CD4-positive, CD25-positive, alpha-beta regulatory T cell (primary cell): ENCODE data around the gene PSAP. TPM values are rescaled to one million over a fixed set of nuclear protein-coding genes. Genes with fewer than 3 reads are reported as not detected.

Experiments used
- ATAC-seq, 2 donors: fragments of 150-1000 bp; cut with Tn5 transposase; one replicate each; pipeline ENCODE4 v1.10.0; 2021; ENCODE audit warnings: low read depth in 2 of 2, moderate number of reproducible peaks in 2 of 2, moderate library complexity in 1 of 2
- DNase-seq, 3 donors: peaks; one replicate each; pipeline versions ENCODE4 v3.0.0 to v3.0.0-alpha.2; 2012 to 2022; ENCODE audit warnings: mixed read lengths in 1 of 3
- H3K27ac ChIP-seq: one replicate; pipeline ENCODE4 v1.7.0; 2013; ENCODE audit warnings: mild to moderate bottlenecking, low read length; ENCODE audit not compliant: insufficient read depth, poor library complexity, severe bottlenecking
- H3K27me3 ChIP-seq: one replicate; pipeline ENCODE4 v1.7.0; 2013; ENCODE audit warnings: low read length; ENCODE audit not compliant: control insufficient read depth, insufficient read depth
- H3K36me3 ChIP-seq: one replicate; pipeline ENCODE4 v1.7.0; 2013; ENCODE audit warnings: mild to moderate bottlenecking, low read length, moderate library complexity; ENCODE audit not compliant: control insufficient read depth, insufficient read depth
- H3K4me1 ChIP-seq: 2 replicates; pipeline ENCODE4 v1.7.0; 2013; ENCODE audit warnings: mild to moderate bottlenecking, low read length; ENCODE audit not compliant: insufficient read depth, control insufficient read depth, poor library complexity, severe bottlenecking
- H3K4me3 ChIP-seq: one replicate; pipeline ENCODE4 v1.7.0; 2013; ENCODE audit warnings: low read depth, mild to moderate bottlenecking, low read length, moderate library complexity
- H3K9me3 ChIP-seq, 2 experiments: 1 replicate in 1 of 2; 2 replicates in 1 of 2; pipeline ENCODE4 v1.7.0; 2013; ENCODE audit warnings: low read length in 2 of 2, mild to moderate bottlenecking in 1 of 2, moderate library complexity in 1 of 2; ENCODE audit not compliant: control insufficient read depth in 2 of 2
- H3K27ac Mint-ChIP-seq, 3 donors: one replicate each; pipeline ENCODE4 v1.8.0; 2020 to 2022; ENCODE audit warnings: mild to moderate bottlenecking in 3 of 3, mixed read lengths in 3 of 3, moderate library complexity in 2 of 3
- H3K27me3 Mint-ChIP-seq: one replicate; pipeline ENCODE4 v1.8.0; 2022; ENCODE audit warnings: mild to moderate bottlenecking, mixed read lengths
- H3K36me3 Mint-ChIP-seq: one replicate; pipeline ENCODE4 v1.8.0; 2020; ENCODE audit warnings: mixed read lengths
- H3K4me1 Mint-ChIP-seq, 4 donors: one replicate each; pipeline ENCODE4 v1.8.0; 2020 to 2022; ENCODE audit warnings: mixed read lengths in 4 of 4, mild to moderate bottlenecking in 1 of 4
- H3K4me3 Mint-ChIP-seq, 4 donors: one replicate each; pipeline ENCODE4 v1.8.0; 2020 to 2022; ENCODE audit warnings: mild to moderate bottlenecking in 4 of 4, mixed read lengths in 4 of 4, moderate library complexity in 3 of 4
- H3K9me3 Mint-ChIP-seq, 7 donors: one replicate each; pipeline ENCODE4 v1.8.0; 2020 to 2022; ENCODE audit warnings: mixed read lengths in 7 of 7, mild to moderate bottlenecking in 3 of 7, moderate library complexity in 2 of 7
- polyA plus RNA-seq, 4 donors: library from polyadenylated mRNA; unstranded; fragments of 300-500 nt; fragmentation: Illumina TruSeq; gene quantifications; one replicate each; pipeline ENCODE4 v1.2.3, GENCODE V29; 2021
- total RNA-seq: library from RNA; stranded (reverse); gene quantifications from one replicate; pipeline ENCODE4 v1.2.3, GENCODE V29; 2022

PSAP gene
- total and polyA plus RNA-seq, 5 donors from 2014 or later: 186 to 560 (median 530) TPM

DNA sequence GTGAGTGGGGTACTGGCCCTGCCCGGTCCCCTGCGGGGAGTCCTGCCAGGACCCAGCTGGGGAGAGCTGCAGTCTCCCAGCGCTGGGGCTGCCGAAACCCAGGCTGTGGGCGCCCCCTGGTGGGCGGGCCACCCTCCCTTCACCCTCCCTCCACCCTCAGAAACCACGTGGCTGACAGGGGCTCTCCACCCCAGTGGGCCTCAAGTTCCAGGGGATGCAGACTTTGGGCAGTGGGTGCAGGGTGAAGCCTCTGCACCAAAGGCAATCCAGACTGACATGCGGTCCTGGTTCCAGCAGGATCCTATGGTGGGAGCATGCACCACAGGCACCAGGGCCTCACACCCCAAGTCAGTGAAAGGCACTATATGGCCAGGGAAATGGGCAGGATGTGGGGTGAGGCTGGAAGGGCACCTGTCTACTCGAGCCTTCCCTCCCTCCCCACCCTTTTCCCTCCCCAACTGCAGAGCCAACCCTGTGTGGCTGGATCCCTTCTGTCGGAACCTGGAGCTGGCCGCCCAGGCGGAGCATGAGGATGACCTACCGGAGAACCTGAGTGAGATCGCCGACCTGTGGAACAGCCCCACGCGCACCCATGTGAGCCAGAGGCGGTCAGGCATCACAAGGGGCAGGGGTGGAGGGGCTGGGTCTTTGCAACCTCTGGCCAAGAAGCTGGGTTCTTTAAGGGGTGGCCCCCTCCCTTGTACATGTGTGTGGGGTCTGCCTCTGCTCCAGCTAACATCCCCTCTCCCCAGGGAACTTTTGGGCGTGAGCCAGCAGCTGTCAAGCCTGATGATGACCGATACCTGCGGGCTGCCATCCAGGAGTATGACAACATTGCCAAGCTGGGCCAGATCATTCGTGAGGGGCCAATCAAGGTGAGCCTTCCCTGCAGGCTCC is 38.8 kb downstream of the PSAP start:
- Mint-ChIP-seq H3K4me1 (peaks cover 0 to under 1% (median 0%) of the 10 kb centered on the region in 4 donors), H3K36me3 (peaks cover 25% of the 10 kb centered on the region), H3K27me3 (no peaks in the 10 kb centered on the region), H3K4me3 (no peak overlapping the region), H3K9me3 (no peaks in the 10 kb centered on the region), H3K27ac (no peak overlapping the region)
- peaks cover 6% of the 10 kb centered on the region for H3K4me1 ChIP-seq
- H3K27ac ChIP-seq: no peak overlapping the region
- no peaks in the 10 kb centered on the region for H3K27me3 ChIP-seq
- H3K4me3 ChIP-seq: no peak overlapping the region
- ATAC-seq: peak; percentile 79 to 85
- peaks cover 13% of the 10 kb centered on the region for H3K36me3 ChIP-seq
- DNase-seq: peak; percentile 61 to 79 (median 74)
- no peaks in the 10 kb centered on the region for H3K9me3 ChIP-seq

DNA sequence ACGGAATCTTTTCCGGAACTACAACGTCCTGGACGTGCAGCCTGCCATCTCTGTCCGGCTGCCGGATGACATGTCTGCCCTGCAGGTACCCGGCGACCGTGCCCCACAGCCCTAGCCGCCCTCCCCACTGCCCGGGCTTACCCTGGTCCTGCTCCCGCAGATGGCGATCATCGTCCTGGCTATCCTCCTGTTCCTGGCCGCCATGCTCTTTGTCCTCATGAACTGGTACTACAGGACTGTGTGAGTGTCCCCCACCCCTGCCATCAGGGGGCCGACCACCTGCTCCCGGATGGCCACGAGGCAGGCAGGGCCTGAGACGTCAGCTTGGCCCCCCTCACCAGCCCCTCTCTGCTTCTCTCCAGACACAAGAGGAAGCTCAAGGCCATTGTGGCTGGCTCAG is 39.7 kb downstream of the PSAP start:
- H3K27ac ChIP-seq: no peak overlapping the region
- Mint-ChIP-seq H3K27me3 (no peaks in the 10 kb centered on the region), H3K4me1 (no peaks in the 10 kb centered on the region), H3K9me3 (no peaks in the 10 kb centered on the region), H3K4me3 (no peak overlapping the region), H3K27ac (no peak overlapping the region), H3K36me3 (peaks cover 19% of the 10 kb centered on the region)
- H3K4me3 ChIP-seq: no peak overlapping the region
- no peak for DNase-seq
- no peak for ATAC-seq
- peaks cover 4% of the 10 kb centered on the region for H3K36me3 ChIP-seq
- H3K4me1 ChIP-seq: peaks cover 6% of the 10 kb centered on the region
- no peaks in the 10 kb centered on the region for H3K27me3 ChIP-seq
- no peaks in the 10 kb centered on the region for H3K9me3 ChIP-seq

DNA sequence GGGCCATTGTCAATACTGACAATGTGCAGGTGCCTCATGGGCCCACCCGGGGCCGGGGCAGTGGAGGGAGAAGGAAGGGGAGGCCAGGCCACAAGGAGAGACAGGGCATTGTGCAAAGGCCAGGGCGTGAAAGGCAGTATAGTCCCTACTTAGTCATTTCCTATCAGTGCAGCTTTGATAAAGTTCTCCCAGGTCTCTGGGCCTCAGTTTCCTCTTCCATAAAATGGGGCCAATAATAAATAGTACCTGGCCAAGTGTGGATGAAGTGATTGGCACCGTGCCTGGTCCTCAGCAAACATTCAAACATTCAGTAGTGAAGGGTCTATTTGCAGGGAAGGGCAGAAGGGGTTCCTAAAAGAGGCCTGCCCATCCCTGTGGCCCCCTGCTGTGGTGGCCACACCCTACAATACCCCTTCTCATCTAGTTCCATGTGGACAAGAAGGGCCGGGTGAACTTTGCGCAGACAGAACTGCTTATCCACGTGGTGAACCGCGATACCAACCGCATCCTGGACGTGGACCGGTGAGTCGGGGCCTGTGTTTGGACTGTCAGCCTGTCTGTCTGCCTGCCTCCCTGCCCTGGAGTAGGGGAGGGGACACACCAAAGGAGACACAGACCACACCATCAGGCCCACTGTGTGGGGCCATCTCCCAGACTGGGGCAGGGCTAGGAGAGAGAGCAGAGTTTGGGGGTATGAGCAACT is 40.9 kb downstream of the PSAP start:
- Histone ChIP-seq H3K27me3 (no peaks in the 10 kb centered on the region), H3K4me1 (peaks cover 6% of the 10 kb centered on the region), H3K36me3 (no peaks in the 10 kb centered on the region), H3K27ac (no peak overlapping the region), H3K4me3 (no peak overlapping the region), H3K9me3 (no peaks in the 10 kb centered on the region)
- no peak for ATAC-seq
- Mint-ChIP-seq H3K27me3 (no peaks in the 10 kb centered on the region), H3K4me1 (peaks cover 0 to 3% (median 0%) of the 10 kb centered on the region in 4 donors), H3K4me3 (no peak overlapping the region), H3K27ac (no peak overlapping the region), H3K9me3 (no peaks in the 10 kb centered on the region), H3K36me3 (peaks cover 10% of the 10 kb centered on the region)
- no peak for DNase-seq

DNA sequence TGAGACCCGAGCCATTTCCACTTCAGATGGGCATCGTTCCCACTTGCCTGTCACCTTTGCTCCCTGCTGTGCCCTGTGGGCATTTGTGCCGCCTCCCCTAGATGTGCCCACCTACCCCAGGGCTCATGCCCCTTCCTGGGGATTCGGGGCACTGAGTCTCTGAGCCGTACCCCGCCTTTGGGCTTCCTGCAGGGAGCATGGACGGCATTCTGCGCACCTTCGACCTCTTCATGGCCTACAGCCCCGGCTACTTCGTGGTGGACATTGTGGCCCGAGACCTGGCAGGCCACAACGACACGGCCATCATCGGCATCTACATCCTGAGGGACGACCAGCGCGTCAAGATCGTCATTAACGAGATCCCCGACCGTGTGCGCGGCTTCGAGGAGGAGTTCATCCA is 41.4 kb downstream of the PSAP start:
- Histone ChIP-seq H3K27me3 (no peaks in the 10 kb centered on the region), H3K27ac (no peak overlapping the region), H3K9me3 (no peaks in the 10 kb centered on the region), H3K4me3 (no peak overlapping the region), H3K4me1 (peaks cover 6% of the 10 kb centered on the region), H3K36me3 (no peaks in the 10 kb centered on the region)
- no peak overlapping the region for H3K27ac Mint-ChIP-seq
- peaks cover 0 to 3% (median 0%) of the 10 kb centered on the region in 4 donors for H3K4me1 Mint-ChIP-seq
- no peak overlapping the region for H3K4me3 Mint-ChIP-seq
- no peaks in the 10 kb centered on the region for H3K9me3 Mint-ChIP-seq
- no peak for ATAC-seq
- no peaks in the 10 kb centered on the region for H3K27me3 Mint-ChIP-seq
- no peak for DNase-seq
- peaks cover 10% of the 10 kb centered on the region for H3K36me3 Mint-ChIP-seq

DNA sequence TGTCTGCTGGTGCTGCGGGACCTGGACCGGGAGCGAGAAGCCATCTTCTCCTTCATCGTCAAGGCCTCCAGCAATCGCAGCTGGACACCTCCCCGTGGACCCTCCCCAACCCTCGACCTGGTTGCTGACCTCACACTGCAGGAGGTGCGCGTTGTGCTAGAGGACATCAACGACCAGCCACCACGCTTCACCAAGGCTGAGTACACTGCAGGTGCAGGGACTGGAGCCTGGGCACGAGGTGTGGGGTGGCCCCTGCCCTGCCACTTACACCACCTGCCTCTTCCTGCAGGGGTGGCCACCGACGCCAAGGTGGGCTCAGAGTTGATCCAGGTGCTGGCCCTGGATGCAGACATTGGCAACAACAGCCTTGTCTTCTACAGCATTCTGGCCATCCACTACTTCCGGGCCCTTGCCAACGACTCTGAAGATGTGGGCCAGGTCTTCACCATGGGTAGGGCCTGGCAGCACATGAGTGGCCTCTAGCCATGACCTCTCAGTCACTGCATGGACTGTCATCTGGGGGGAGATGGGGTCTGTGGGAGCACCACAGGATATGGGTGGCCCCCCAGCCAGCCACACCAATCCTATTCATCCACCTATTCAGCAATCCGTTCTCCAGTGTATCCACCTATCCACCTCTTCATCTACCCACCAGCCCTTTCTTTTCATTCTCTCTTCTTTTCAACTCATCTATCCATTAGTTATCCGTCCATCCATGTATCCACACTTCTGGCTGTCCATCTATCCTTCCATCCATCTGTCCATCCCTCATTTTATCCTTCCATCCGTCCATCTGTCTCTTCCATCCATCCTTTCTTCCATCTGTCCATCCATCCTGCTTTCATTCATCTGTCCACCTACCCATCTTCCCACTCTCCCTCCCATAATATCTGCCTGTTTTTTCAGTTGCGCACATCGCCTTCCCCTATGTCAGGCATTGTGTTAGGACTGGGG is 43.2 kb downstream of the PSAP start:
- Histone ChIP-seq H3K4me1 (peaks cover 6% of the 10 kb centered on the region), H3K4me3 (no peak overlapping the region), H3K9me3 (no peaks in the 10 kb centered on the region), H3K36me3 (no peaks in the 10 kb centered on the region), H3K27me3 (no peaks in the 10 kb centered on the region), H3K27ac (no peak overlapping the region)
- Mint-ChIP-seq H3K27ac (peak overlapping the region in 1 of 3 donors; percentile 84), H3K9me3 (no peaks in the 10 kb centered on the region), H3K4me1 (peaks cover 0 to 3% (median 0%) of the 10 kb centered on the region in 4 donors), H3K27me3 (no peaks in the 10 kb centered on the region), H3K4me3 (no peak overlapping the region), H3K36me3 (peaks cover 10% of the 10 kb centered on the region)
- ATAC-seq (no peak), DNase-seq (no peak)

DNA sequence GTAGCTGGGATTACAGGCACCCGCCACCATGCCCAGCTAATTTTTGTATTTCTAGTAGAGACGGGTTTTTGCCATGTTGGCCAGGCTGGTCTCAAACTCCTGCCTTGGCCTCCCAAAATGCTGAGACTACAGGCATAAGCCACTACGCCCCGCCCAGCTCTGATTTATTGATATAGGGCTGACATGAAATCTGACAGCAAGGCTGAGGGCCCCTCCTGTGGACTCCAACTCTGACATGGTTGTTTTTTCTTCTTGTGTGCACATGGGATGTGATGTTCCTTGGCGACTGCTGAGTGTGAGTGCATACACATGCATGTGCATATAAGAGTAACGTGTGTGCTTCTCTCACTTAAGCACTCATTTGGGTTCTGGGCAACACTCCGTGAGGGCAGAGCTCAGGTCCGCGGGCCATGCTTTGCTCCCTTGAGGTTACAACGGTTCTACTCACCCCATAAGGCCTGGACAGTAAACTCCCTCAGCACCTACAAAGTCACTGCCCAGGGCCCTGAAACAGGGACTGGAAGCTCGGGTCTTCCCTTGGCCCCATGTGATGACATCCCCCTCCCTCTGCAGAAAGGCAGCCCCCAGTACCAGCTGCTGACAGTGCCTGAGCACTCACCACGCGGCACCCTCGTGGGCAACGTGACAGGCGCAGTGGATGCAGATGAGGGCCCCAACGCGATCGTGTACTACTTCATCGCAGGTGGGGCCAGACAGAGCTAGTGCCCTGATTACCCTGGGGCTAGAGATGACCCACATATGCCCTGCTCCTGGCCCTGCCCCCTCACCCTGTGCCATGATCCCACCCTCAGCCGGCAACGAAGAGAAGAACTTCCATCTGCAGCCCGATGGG is 44.1 kb downstream of the PSAP start:
- Mint-ChIP-seq H3K9me3 (no peaks in the 10 kb centered on the region), H3K4me3 (no peak overlapping the region), H3K27ac (no peak overlapping the region), H3K36me3 (peaks cover 10% of the 10 kb centered on the region), H3K27me3 (no peaks in the 10 kb centered on the region), H3K4me1 (peaks cover 0 to 3% (median 0%) of the 10 kb centered on the region in 4 donors)
- Histone ChIP-seq H3K27me3 (no peaks in the 10 kb centered on the region), H3K36me3 (no peaks in the 10 kb centered on the region), H3K4me1 (peaks cover 4% of the 10 kb centered on the region), H3K27ac (no peak overlapping the region), H3K4me3 (no peak overlapping the region), H3K9me3 (no peaks in the 10 kb centered on the region)
- ATAC-seq (no peak), DNase-seq (no peak)
